Right lobe of liver (tissue), 4 donors: Measurements from ENCODE around the gene TRDMT1.

Experiments used
- CTCF ChIP-seq, 4 donors: fragments of 200-600 bp in 3 of 4; fragments of 450-650 bp in 1 of 4; IDR thresholded peaks; one replicate each; pipeline versions ENCODE4 v1.5.1 to v1.8.0; 2016 to 2022; ENCODE audit warnings: antibody characterized with exemption in 4 of 4, mild to moderate bottlenecking in 2 of 4
- POLR2A ChIP-seq: fragments of 450-650 bp; IDR thresholded peaks from one replicate; pipeline ENCODE4 v1.6.1; 2017; ENCODE audit warnings: antibody characterized with exemption, mild to moderate bottlenecking
- donor health status: DM: no; HTN: no; CAD: no.
- donor health status: DM: no; HTN: no; CAD: no.
- donor health status: DM: no; HTN: yes; CAD: no.

GRCh38 chr10:17146892-17147291 lies 54.6 kb downstream of the TRDMT1 start:
- TF ChIP-seq CTCF (IDR thresholded peaks at IDR 0.05) (no peak), POLR2A (no peak)
